Ovary (tissue), 9 donors: ENCODE data around the gene ENTPD2. TPM values are rescaled to one million over a fixed set of nuclear protein-coding genes. Genes with fewer than 3 reads are reported as not detected.

Experiments
- DNase-seq, 5 donors: peaks; one replicate each; pipeline ENCODE4 v3.0.0-alpha.2; 2019 to 2020
- H3K27ac ChIP-seq, 2 donors: fragments of 200-600 bp; one replicate each; pipeline versions ENCODE4 v1.5.1 to v1.8.0; 2019 to 2022
- H3K27me3 ChIP-seq: fragments of 200-600 bp; one replicate; pipeline ENCODE4 v1.8.0; 2022
- H3K36me3 ChIP-seq: fragments of 200-600 bp; sonication (generic); one replicate; pipeline ENCODE4 v1.5.1; 2019
- H3K4me1 ChIP-seq: one replicate; pipeline ENCODE4 v1.8.1; 2013; ENCODE audit warnings: mild to moderate bottlenecking, moderate library complexity; ENCODE audit not compliant: insufficient read depth
- H3K4me3 ChIP-seq: fragments of 200-600 bp; sonication (generic); one replicate; pipeline ENCODE4 v1.5.1; 2017
- H3K9me3 ChIP-seq, 2 donors: fragments of 200-600 bp in 1 of 2; sonication (generic) in 1 of 2; one replicate each; pipeline versions ENCODE4 v1.5.1 to v1.8.1; 2013 to 2019; ENCODE audit warnings: mild to moderate bottlenecking in 1 of 2, moderate library complexity in 1 of 2
- CTCF ChIP-seq, 3 donors: fragments of 450-650 bp in 2 of 3; fragments of 200-600 bp in 1 of 3; IDR thresholded peaks; one replicate each; pipeline versions ENCODE4 v1.5.1 to v1.8.0; 2016 to 2022; ENCODE audit warnings: antibody characterized with exemption in 3 of 3, mild to moderate bottlenecking in 1 of 3
- EP300 ChIP-seq: sonication (generic); formaldehyde crosslinking; IDR thresholded peaks from one replicate; pipeline ENCODE4 v1.6.1; 2017; ENCODE audit warnings: antibody characterized with exemption
- POLR2A ChIP-seq: fragments of 450-650 bp; IDR thresholded peaks from one replicate; pipeline ENCODE4 v1.6.1; 2017; ENCODE audit warnings: antibody characterized with exemption, mild to moderate bottlenecking, moderate library complexity
- WGBS, 3 donors: extraction: QIAGEN DNeasy Blood & Tissue Kit in 1 of 3; methylation state at CpG; one replicate each; pipeline versions ENCODE4 v1.1.5 to v1.1.7; 2013 to 2017; 5-methylcytosine and 5-hydroxymethylcytosine counted together
- intact Hi-C, 4 donors: fragments of 100-400 bp; cut with DNase I; formaldehyde crosslinking; loops; one replicate each; pipeline versions ENCODE4 v1.11.0 to v1.15.1; 2022 to 2023
- polyA plus RNA-seq, 2 donors: library from polyadenylated mRNA; stranded (reverse); fragments of 200-250 nt in 1 of 2; fragments of 350-450 nt in 1 of 2; fragmentation: Illumina TruSeq in 1 of 2; extraction: RNeasy Lipid Tissue Mini Kit (QIAGEN cat#74804) in 1 of 2; gene quantifications; one replicate each; pipeline ENCODE4 v1.2.3, GENCODE V29; 2013 to 2014
- total RNA-seq, 7 donors: library from RNA; depleted of rRNA in 2 of 7; stranded (reverse); fragments of >200 nt in 2 of 7; fragmentation: NEBNext Ultra II Directional in 3 of 7; extraction: Animal tissue kit (Norgen Biotek cat#: 25700) in 3 of 7; gene quantifications; one replicate each; pipeline versions ENCODE4 v1.1.0 to v1.2.4, GENCODE V29; 2016 to 2023
- donor health status: DM: no; HTN: no; CAD: no; lungs with moderate emphysema.
- donor health status: DM: no; HTN: no; CAD: no.
- donor health status: Bipolar disorder and iron deficiency.
- donor health status: DM: yes; HTN: yes; CAD: no.
- donor health status: DM: no; HTN: no; CAD: no.
- donor health status: DM: yes; HTN: yes; CAD: no.

ENTPD2 gene
- total and polyA plus RNA-seq, 9 donors, result 0.12 to 5.1 (median 0.87) TPM

GRCh38 chr9:137054932-137055384, 1.1 kb upstream of the ENTPD2 start:
- H3K4me1 ChIP-seq, result peaks cover 22% of the 10 kb centered on the region
- intact Hi-C loops, result no loop called here
- no peak for TF ChIP-seq POLR2A
- no peak for TF ChIP-seq CTCF (IDR thresholded peaks at IDR 0.05)
- TF ChIP-seq EP300, result no peak
- WGBS, 3 donors, result 68 to 76% (median 75%) methylated on average over 15 to 17 of the region's 17 CpGs
- H3K9me3 ChIP-seq, result no peaks in the 10 kb centered on the region
- peak overlapping the region; percentile 62 to 69 for H3K27ac ChIP-seq
- no peak overlapping the region for H3K4me3 ChIP-seq
- H3K27me3 ChIP-seq, result no peaks in the 10 kb centered on the region
- DNase-seq, result peak in 1 of 5 donors; percentile 22
- no peaks in the 10 kb centered on the region for H3K36me3 ChIP-seq

GRCh38 chr9:137052998-137053943, 590 bp downstream of the ENTPD2 start:
- peaks cover 3% of the 10 kb centered on the region for H3K27me3 ChIP-seq
- H3K4me1 ChIP-seq, result peaks cover 22% of the 10 kb centered on the region
- no peak for TF ChIP-seq EP300
- no peak for TF ChIP-seq CTCF (IDR thresholded peaks at IDR 0.05)
- no peak for TF ChIP-seq POLR2A
- WGBS, 3 donors, result 15 to 31% (median 23%) methylated on average over 33 to 71 of the region's 71 CpGs
- intact Hi-C loops, result no loop called here
- H3K36me3 ChIP-seq, result no peaks in the 10 kb centered on the region
- peak overlapping the region; percentile 13 for H3K4me3 ChIP-seq
- H3K9me3 ChIP-seq, result no peaks in the 10 kb centered on the region
- H3K27ac ChIP-seq, result no peak overlapping the region
- DNase-seq, result peak in 1 of 5 donors; percentile 19

GRCh38 chr9:137052293-137052692, 1.6 kb downstream of the ENTPD2 start:
- TF ChIP-seq POLR2A, result no peak
- no peak for TF ChIP-seq CTCF (IDR thresholded peaks at IDR 0.05)
- no peak for TF ChIP-seq EP300
- Histone ChIP-seq H3K36me3 (no peaks in the 10 kb centered on the region), H3K4me3 (no peak overlapping the region), H3K27ac (no peak overlapping the region), H3K4me1 (peaks cover 22% of the 10 kb centered on the region), H3K9me3 (no peaks in the 10 kb centered on the region), H3K27me3 (peaks cover 6% of the 10 kb centered on the region)
- intact Hi-C loops, result no loop called here
- DNase-seq, result no peak
- 70 to 81% (median 77%) methylated on average over 8 of the region's 8 CpGs for WGBS, 3 donors

- no peak overlapping the region for H3K27ac ChIP-seq
- peaks cover 6% of the 10 kb centered on the region for H3K27me3 ChIP-seq
- intact Hi-C loops, result no loop called here
- H3K4me3 ChIP-seq, result no peak overlapping the region
- TF ChIP-seq CTCF (IDR thresholded peaks at IDR 0.05) (no peak), POLR2A (no peak), EP300 (no peak)
- DNase-seq, result no peak
- no peaks in the 10 kb centered on the region for H3K36me3 ChIP-seq
- no peaks in the 10 kb centered on the region for H3K9me3 ChIP-seq
- WGBS, 3 donors, result 86 to 87% (median 86%) methylated on average over 15 to 17 of the region's 17 CpGs
- peaks cover 24% of the 10 kb centered on the region for H3K4me1 ChIP-seq
Measured at GRCh38 chr9:137051145-137051724, 2.6 kb downstream of the ENTPD2 start.
